Natural killer cell (primary cell): ENCODE results near the gene LIPT2. TPM values are rescaled to one million over a fixed set of nuclear protein-coding genes. Genes with fewer than 3 reads are reported as not detected.

Experiments used
- ATAC-seq, 3 donors: fragments of 150-1000 bp in 2 of 3; fragments of 200-7000 bp in 1 of 3; cut with Tn5 transposase; 1 replicate in 1 of 3; 2 replicates in 2 of 3; pipeline ENCODE4 v1.10.0; 2021; ENCODE audit warnings: mild to moderate bottlenecking in 2 of 3, moderate library complexity in 2 of 3
- DNase-seq, 2 donors: peaks; one replicate each; pipeline versions ENCODE4 v3.0.0 to v3.0.0-alpha.2; 2013 to 2021; ENCODE audit warnings: mixed read lengths in 1 of 2
- H3K27ac ChIP-seq: one replicate; pipeline ENCODE4 v1.5.1; 2013; ENCODE audit warnings: mild to moderate bottlenecking, low read length
- H3K27me3 ChIP-seq: one replicate; pipeline ENCODE4 v1.6.1; 2013; ENCODE audit warnings: low read length; ENCODE audit not compliant: control insufficient read depth, insufficient read depth
- H3K36me3 ChIP-seq: one replicate; pipeline ENCODE4 v1.6.1; 2013; ENCODE audit warnings: low read length; ENCODE audit not compliant: control insufficient read depth, insufficient read depth
- H3K4me1 ChIP-seq: one replicate; pipeline ENCODE4 v1.6.1; 2013; ENCODE audit warnings: low read length; ENCODE audit not compliant: control insufficient read depth, insufficient read depth
- H3K4me3 ChIP-seq: one replicate; pipeline ENCODE4 v1.5.1; 2013; ENCODE audit warnings: low read length
- H3K9me3 ChIP-seq: one replicate; pipeline ENCODE4 v1.6.1; 2013; ENCODE audit warnings: low read length; ENCODE audit not compliant: control insufficient read depth, insufficient read depth
- H3K27ac Mint-ChIP-seq, 2 donors: one replicate each; pipeline ENCODE4 v1.8.0; 2022; ENCODE audit warnings: mild to moderate bottlenecking in 2 of 2, mixed read lengths in 2 of 2, moderate library complexity in 1 of 2
- H3K27me3 Mint-ChIP-seq, 2 donors: one replicate each; pipeline ENCODE4 v1.8.0; 2022; ENCODE audit warnings: low read depth in 2 of 2, mixed read lengths in 2 of 2
- H3K36me3 Mint-ChIP-seq: one replicate; pipeline ENCODE4 v1.8.0; 2022; ENCODE audit warnings: mixed read lengths
- H3K4me1 Mint-ChIP-seq, 2 donors: one replicate each; pipeline ENCODE4 v1.8.0; 2022; ENCODE audit warnings: mixed read lengths in 2 of 2
- H3K4me3 Mint-ChIP-seq: one replicate; pipeline ENCODE4 v1.8.0; 2022; ENCODE audit warnings: mild to moderate bottlenecking, moderate library complexity, mixed read lengths
- H3K9me3 Mint-ChIP-seq, 2 donors: one replicate each; pipeline ENCODE4 v1.8.0; 2022; ENCODE audit warnings: mixed read lengths in 2 of 2
- WGBS: methylation state at CpG from one replicate; pipeline ENCODE4 v1.1.7; 2013; ENCODE audit warnings: missing lambda C conversion rate; ENCODE audit not compliant: insufficient coverage; 5-methylcytosine and 5-hydroxymethylcytosine counted together
- intact Hi-C: fragments of 100-400 bp; cut with micrococcal nuclease; formaldehyde crosslinking; loops from one replicate; pipeline ENCODE4 v1.14.2; 2022
- total RNA-seq, 4 donors: library from RNA; stranded (reverse); fragments of 120-200 nt in 1 of 4; gene quantifications; one replicate each; pipeline versions ENCODE4 v1.2.3 to v1.2.4, GENCODE V29; 2013 to 2022
- TF ChIP-seq, protein P1 (sequence below): fragments of 200-600 bp; IDR thresholded peaks from one replicate; pipeline ENCODE4 v1.8.0; 2022; ENCODE audit warnings: antibody characterized with exemption

LIPT2 gene
- total RNA-seq, 3 donors from 2014 or later (not counting 1 experiment from before 2014, with no cell fraction given), result 0.99 to 4.1 (median 3.1) TPM

DNA sequence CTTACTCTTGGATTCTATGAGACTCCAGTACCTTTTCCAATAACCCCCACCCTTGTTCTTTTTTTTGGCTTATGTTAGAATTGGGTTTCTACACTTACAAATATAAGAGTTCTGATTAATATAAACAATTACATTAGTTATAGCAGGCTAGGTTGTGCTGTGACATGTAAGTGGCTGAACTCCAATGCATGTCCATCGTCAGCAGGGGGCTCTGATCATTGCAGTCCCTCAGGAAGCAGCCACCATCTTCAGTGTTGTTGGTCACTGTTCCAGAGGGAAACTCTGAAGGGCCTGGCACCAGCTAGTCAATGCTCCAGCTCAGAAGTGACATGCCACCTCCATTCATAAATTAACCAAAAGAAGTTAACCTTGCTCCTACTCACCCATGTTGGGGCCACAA lies 5.6 kb downstream of the LIPT2 start:
- no peak overlapping the region for H3K27ac Mint-ChIP-seq
- Histone ChIP-seq H3K27me3 (no peaks in the 10 kb centered on the region), H3K4me3 (no peak overlapping the region), H3K36me3 (no peaks in the 10 kb centered on the region), H3K4me1 (peaks cover 6% of the 10 kb centered on the region), H3K9me3 (no peaks in the 10 kb centered on the region), H3K27ac (no peak overlapping the region)
- ATAC-seq, result no peak
- 90% methylated on average over 1 of the region's 1 CpG for whole genome bisulfite sequencing
- intact Hi-C loops, result no loop called here
- H3K36me3 Mint-ChIP-seq, result no peaks in the 10 kb centered on the region
- no peaks in the 10 kb centered on the region for H3K27me3 Mint-ChIP-seq
- DNase-seq, result no peak
- H3K4me3 Mint-ChIP-seq, result no peak overlapping the region
- peaks cover 7 to 8% of the 10 kb centered on the region in 2 donors for H3K4me1 Mint-ChIP-seq
- TF ChIP-seq, protein P1, sequence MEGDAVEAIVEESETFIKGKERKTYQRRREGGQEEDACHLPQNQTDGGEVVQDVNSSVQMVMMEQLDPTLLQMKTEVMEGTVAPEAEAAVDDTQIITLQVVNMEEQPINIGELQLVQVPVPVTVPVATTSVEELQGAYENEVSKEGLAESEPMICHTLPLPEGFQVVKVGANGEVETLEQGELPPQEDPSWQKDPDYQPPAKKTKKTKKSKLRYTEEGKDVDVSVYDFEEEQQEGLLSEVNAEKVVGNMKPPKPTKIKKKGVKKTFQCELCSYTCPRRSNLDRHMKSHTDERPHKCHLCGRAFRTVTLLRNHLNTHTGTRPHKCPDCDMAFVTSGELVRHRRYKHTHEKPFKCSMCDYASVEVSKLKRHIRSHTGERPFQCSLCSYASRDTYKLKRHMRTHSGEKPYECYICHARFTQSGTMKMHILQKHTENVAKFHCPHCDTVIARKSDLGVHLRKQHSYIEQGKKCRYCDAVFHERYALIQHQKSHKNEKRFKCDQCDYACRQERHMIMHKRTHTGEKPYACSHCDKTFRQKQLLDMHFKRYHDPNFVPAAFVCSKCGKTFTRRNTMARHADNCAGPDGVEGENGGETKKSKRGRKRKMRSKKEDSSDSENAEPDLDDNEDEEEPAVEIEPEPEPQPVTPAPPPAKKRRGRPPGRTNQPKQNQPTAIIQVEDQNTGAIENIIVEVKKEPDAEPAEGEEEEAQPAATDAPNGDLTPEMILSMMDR, result no peak
- no peaks in the 10 kb centered on the region for H3K9me3 Mint-ChIP-seq

DNA sequence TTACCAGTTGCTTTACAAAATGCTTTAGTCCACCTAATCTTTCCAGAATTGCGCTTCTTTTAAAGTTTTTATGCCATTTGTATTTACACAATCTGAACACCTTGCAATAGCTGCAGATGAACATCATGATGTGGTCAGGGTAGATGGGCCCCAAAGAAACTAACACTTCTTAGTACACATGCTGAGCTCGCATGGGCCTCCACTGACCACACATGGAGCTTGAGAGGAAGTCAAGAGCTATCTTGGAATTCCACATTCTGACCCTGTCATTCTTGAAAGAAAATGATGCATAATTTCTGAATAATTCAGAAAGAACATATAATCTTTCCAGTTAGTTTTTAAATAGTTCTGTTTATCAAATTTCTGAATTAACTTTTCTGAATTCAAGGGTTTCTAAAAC lies 7.7 kb downstream of the LIPT2 start:
- H3K4me1 Mint-ChIP-seq, result no peaks in the 10 kb centered on the region
- H3K27ac Mint-ChIP-seq, result no peak overlapping the region
- intact Hi-C loops, result no loop called here
- Histone ChIP-seq H3K9me3 (no peaks in the 10 kb centered on the region), H3K36me3 (no peaks in the 10 kb centered on the region), H3K27me3 (no peaks in the 10 kb centered on the region), H3K4me1 (no peaks in the 10 kb centered on the region), H3K27ac (no peak overlapping the region), H3K4me3 (no peak overlapping the region)
- DNase-seq, result no peak
- no peak for ATAC-seq
- no peaks in the 10 kb centered on the region for H3K9me3 Mint-ChIP-seq
- no peak overlapping the region for H3K4me3 Mint-ChIP-seq
- H3K36me3 Mint-ChIP-seq, result no peaks in the 10 kb centered on the region
- H3K27me3 Mint-ChIP-seq, result no peaks in the 10 kb centered on the region
- 63% methylated on average over 2 of the region's 2 CpGs for WGBS
- TF ChIP-seq, protein P1, result no peak

DNA sequence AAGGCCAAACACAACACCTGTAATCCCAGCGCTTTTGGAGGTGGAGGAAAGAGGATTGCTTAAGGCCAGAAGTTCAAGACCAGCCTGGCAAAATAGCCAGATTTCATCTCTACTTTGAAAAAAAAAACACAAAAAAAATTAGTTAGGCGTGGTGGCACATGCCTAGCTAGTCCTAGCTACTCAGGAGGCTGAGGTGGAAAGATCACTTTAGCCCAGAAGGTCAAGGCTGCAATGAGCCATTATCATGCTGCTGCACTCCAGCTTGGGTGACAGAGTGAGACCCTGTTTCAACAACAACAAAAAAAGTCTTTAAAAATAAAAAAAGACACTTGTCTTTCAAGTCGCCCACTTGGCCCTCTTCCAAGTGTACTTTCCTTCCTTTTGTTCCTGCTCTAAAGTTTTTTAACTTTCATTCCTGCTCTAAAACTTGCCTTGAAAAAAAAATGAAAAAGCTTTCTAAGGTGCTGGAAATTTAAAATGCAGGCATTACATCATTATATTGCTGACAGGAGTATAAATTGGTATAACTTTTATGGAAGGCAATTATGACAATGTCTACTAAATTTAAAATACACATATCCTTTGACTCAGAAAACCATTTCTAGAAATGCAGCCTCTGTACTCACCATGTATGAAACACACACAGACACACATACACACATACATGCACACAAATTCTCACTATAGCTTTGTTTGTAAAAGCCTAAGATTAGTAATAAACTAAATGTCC lies 12.7 kb downstream of the LIPT2 start:
- Histone ChIP-seq H3K4me1 (no peaks in the 10 kb centered on the region), H3K36me3 (no peaks in the 10 kb centered on the region), H3K27ac (no peak overlapping the region), H3K4me3 (no peak overlapping the region), H3K9me3 (no peaks in the 10 kb centered on the region), H3K27me3 (peaks cover 4% of the 10 kb centered on the region)
- Mint-ChIP-seq H3K4me3 (no peak overlapping the region), H3K36me3 (no peaks in the 10 kb centered on the region), H3K4me1 (no peaks in the 10 kb centered on the region), H3K9me3 (no peaks in the 10 kb centered on the region), H3K27me3 (peaks cover 6 to 10% of the 10 kb centered on the region in 2 donors), H3K27ac (no peak overlapping the region)
- 73% methylated on average over 3 of the region's 3 CpGs for WGBS
- no peak for ATAC-seq
- TF ChIP-seq, protein P1, result no peak
- intact Hi-C loops, result no loop called here
- DNase-seq, result no peak

DNA sequence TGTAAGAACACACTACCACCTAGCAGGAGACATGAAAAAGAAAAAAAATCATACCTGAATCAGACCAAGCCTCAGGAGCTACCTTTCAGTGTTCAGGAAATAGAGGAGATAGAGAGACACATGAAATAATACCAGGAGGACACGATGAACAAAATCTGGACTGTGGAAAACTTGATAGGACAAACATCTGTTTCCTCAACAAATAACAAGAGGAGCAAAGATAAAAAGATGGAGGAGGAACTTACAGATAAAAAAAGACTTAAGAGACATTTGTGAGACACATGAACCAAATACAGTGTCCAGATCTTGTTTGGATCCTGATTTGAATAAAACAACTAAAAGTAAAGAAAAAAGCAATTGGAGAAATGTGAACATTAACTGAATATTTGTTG lies 13.8 kb downstream of the LIPT2 start:
- H3K27ac ChIP-seq, result no peak overlapping the region
- Mint-ChIP-seq H3K4me3 (no peak overlapping the region), H3K27me3 (peaks cover 6 to 10% of the 10 kb centered on the region in 2 donors), H3K27ac (no peak overlapping the region), H3K4me1 (no peaks in the 10 kb centered on the region), H3K9me3 (no peaks in the 10 kb centered on the region), H3K36me3 (no peaks in the 10 kb centered on the region)
- no peaks in the 10 kb centered on the region for H3K4me1 ChIP-seq
- no peaks in the 10 kb centered on the region for H3K9me3 ChIP-seq
- no peaks in the 10 kb centered on the region for H3K36me3 ChIP-seq
- DNase-seq (no peak), ATAC-seq (no peak)
- H3K27me3 ChIP-seq, result peaks cover 4% of the 10 kb centered on the region
- H3K4me3 ChIP-seq, result no peak overlapping the region
- intact Hi-C loops, result no loop called here
- 0% methylated on average over 1 of the region's 1 CpG for WGBS
- TF ChIP-seq, protein P1, result no peak
